SK-N-SH treated with all-trans-retinoic acid at 6 μM for 48 hours (cell line): ENCODE measurements around the gene TMEM131L.

ENCODE experiments used
- ATAC-seq: fragments of 200-7000 bp; cut with Tn5 transposase; 3 replicates; pipeline ENCODE4 v1.9.1; 2020; ENCODE audit warnings: mild to moderate bottlenecking, moderate library complexity
- ARNTL ChIP-seq: fragments of 450-650 bp; formaldehyde crosslinking; IDR thresholded peaks from 2 replicates; pipeline ENCODE4 v1.5.0; 2020; ENCODE audit warnings: low read depth, mild to moderate bottlenecking, moderate library complexity, borderline replicate concordance
- BACH2 ChIP-seq: fragments of 250-450 bp; sonication (Bioruptor Pico); IDR thresholded peaks from 2 replicates; pipeline ENCODE4 v1.9.0; 2021; ENCODE audit warnings: mild to moderate bottlenecking, borderline replicate concordance
- CSDC2 ChIP-seq: fragments of 250-450 bp; sonication (Bioruptor Pico); IDR thresholded peaks from 2 replicates; pipeline ENCODE4 v1.5.0; 2020; ENCODE audit warnings: mild to moderate bottlenecking, moderate library complexity
- ESRRG ChIP-seq: fragments of 250-450 bp; sonication (Bioruptor Pico); IDR thresholded peaks from 2 replicates; pipeline ENCODE4 v1.6.1; 2021; ENCODE audit warnings: mild to moderate bottlenecking
- GLIS3 ChIP-seq: fragments of 250-450 bp; sonication (Bioruptor Pico); IDR thresholded peaks from 2 replicates; pipeline ENCODE4 v1.5.0; 2020; ENCODE audit warnings: mild to moderate bottlenecking, moderate library complexity
- ISL1 ChIP-seq: fragments of 250-450 bp; sonication (Bioruptor Pico); IDR thresholded peaks from 2 replicates; pipeline ENCODE4 v2.1.2; 2022; ENCODE audit warnings: mild to moderate bottlenecking, moderate library complexity
- OSR1 ChIP-seq: fragments of 250-450 bp; sonication (Bioruptor Pico); IDR thresholded peaks from 2 replicates; pipeline ENCODE4 v1.8.0; 2022; ENCODE audit warnings: moderate library complexity, mild to moderate bottlenecking, inconsistent platforms
- PPARA ChIP-seq: fragments of 250-450 bp; sonication (Bioruptor Pico); IDR thresholded peaks from 2 replicates; pipeline ENCODE4 v1.5.0; 2020; ENCODE audit warnings: mild to moderate bottlenecking, borderline replicate concordance
- RARB ChIP-seq: fragments of 250-450 bp; sonication (Bioruptor Pico); IDR thresholded peaks from 2 replicates; pipeline ENCODE4 v1.8.0; 2021; ENCODE audit warnings: mild to moderate bottlenecking, moderate library complexity
- SNAI2 ChIP-seq: fragments of 250-450 bp; sonication (Bioruptor Pico); IDR thresholded peaks from 2 replicates; pipeline ENCODE4 v1.5.0; 2020; ENCODE audit warnings: mild to moderate bottlenecking, moderate library complexity
- TCF4 ChIP-seq: fragments of 250-450 bp; sonication (Bioruptor Pico); IDR thresholded peaks from 2 replicates; pipeline ENCODE4 v1.8.0; 2021; ENCODE audit warnings: mild to moderate bottlenecking, moderate library complexity, borderline replicate concordance
- TOX ChIP-seq: fragments of 250-450 bp; sonication (Bioruptor Pico); IDR thresholded peaks from 2 replicates; pipeline ENCODE4 v1.8.0; 2021; ENCODE audit warnings: mild to moderate bottlenecking, moderate library complexity, borderline replicate concordance
- TSHZ2 ChIP-seq: fragments of 250-450 bp; sonication (Bioruptor Pico); IDR thresholded peaks from 2 replicates; pipeline ENCODE4 v1.5.0; 2020; ENCODE audit warnings: mild to moderate bottlenecking, moderate library complexity
- ZFP3 ChIP-seq: fragments of 250-450 bp; sonication (Bioruptor Pico); IDR thresholded peaks from 2 replicates; pipeline ENCODE4 v1.5.0; 2020; ENCODE audit warnings: mild to moderate bottlenecking, moderate library complexity
- ZFP30 ChIP-seq: fragments of 450-650 bp; formaldehyde crosslinking; IDR thresholded peaks from 2 replicates; pipeline ENCODE4 v1.5.0; 2022; ENCODE audit warnings: mild to moderate bottlenecking, moderate library complexity
- ZNF565 ChIP-seq: fragments of 450-650 bp; formaldehyde crosslinking; conservative IDR thresholded peaks from 2 replicates; pipeline ENCODE4 v1.5.0; 2020; ENCODE audit warnings: low read depth, mild to moderate bottlenecking, moderate library complexity
- ZNF70 ChIP-seq: fragments of 450-650 bp; formaldehyde crosslinking; IDR thresholded peaks from 2 replicates; pipeline ENCODE4 v1.5.0; 2020; ENCODE audit warnings: mild to moderate bottlenecking, moderate library complexity
- ZNF8 ChIP-seq: fragments of 450-650 bp; formaldehyde crosslinking; IDR thresholded peaks from 2 replicates; pipeline ENCODE4 v1.5.0; 2020; ENCODE audit warnings: mild to moderate bottlenecking, moderate library complexity
- TF ChIP-seq, protein P1 (sequence below): fragments of 250-450 bp; sonication (Bioruptor Pico); IDR thresholded peaks from 2 replicates; pipeline ENCODE4 v1.8.0; 2021; ENCODE audit warnings: low read depth, mild to moderate bottlenecking, moderate library complexity, borderline replicate concordance
- TF ChIP-seq, protein P2 (sequence below): fragments of 250-450 bp; sonication (Bioruptor Pico); IDR thresholded peaks from 2 replicates; pipeline ENCODE4 v1.5.1; 2020; ENCODE audit warnings: low read depth, mild to moderate bottlenecking, moderate library complexity
- TF ChIP-seq, protein P3 (sequence below): fragments of 250-450 bp; sonication (Bioruptor Pico); IDR thresholded peaks from 2 replicates; pipeline ENCODE4 v1.5.1; 2021; ENCODE audit warnings: mild to moderate bottlenecking, moderate library complexity

The TMEM131L gene

GRCh38 chr4:153622778-153623240 lies 156.6 kb downstream of the TMEM131L start:
- TF ChIP-seq CSDC2 (CRISPR knock-in tag) (no peak), GLIS3 (no peak), ZNF565 (CRISPR knock-in tag) (no peak), PPARA (CRISPR knock-in tag) (no peak), ZFP3 (CRISPR knock-in tag) (no peak), ZNF70 (CRISPR knock-in tag) (no peak), BACH2 (CRISPR knock-in tag) (no peak), TCF4 (CRISPR knock-in tag) (no peak), TSHZ2 (CRISPR knock-in tag) (no peak), SNAI2 (CRISPR knock-in tag) (no peak), RARB (CRISPR knock-in tag) (no peak)
- TF ChIP-seq, protein P1, sequence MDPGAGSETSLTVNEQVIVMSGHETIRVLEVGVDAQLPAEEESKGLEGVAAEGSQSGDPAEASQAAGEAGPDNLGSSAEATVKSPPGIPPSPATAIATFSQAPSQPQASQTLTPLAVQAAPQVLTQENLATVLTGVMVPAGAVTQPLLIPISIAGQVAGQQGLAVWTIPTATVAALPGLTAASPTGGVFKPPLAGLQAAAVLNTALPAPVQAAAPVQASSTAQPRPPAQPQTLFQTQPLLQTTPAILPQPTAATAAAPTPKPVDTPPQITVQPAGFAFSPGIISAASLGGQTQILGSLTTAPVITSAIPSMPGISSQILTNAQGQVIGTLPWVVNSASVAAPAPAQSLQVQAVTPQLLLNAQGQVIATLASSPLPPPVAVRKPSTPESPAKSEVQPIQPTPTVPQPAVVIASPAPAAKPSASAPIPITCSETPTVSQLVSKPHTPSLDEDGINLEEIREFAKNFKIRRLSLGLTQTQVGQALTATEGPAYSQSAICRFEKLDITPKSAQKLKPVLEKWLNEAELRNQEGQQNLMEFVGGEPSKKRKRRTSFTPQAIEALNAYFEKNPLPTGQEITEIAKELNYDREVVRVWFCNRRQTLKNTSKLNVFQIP = no peak
- TF ChIP-seq, protein P2, sequence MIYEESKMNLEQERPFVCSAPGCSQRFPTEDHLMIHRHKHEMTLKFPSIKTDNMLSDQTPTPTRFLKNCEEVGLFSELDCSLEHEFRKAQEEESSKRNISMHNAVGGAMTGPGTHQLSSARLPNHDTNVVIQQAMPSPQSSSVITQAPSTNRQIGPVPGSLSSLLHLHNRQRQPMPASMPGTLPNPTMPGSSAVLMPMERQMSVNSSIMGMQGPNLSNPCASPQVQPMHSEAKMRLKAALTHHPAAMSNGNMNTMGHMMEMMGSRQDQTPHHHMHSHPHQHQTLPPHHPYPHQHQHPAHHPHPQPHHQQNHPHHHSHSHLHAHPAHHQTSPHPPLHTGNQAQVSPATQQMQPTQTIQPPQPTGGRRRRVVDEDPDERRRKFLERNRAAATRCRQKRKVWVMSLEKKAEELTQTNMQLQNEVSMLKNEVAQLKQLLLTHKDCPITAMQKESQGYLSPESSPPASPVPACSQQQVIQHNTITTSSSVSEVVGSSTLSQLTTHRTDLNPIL = no peak
- no peak for ATAC-seq

GRCh38 chr4:153623491-153623890 lies 157.3 kb downstream of the TMEM131L start:
- ATAC-seq = no peak

GRCh38 chr4:153628796-153629315 lies 162.7 kb downstream of the TMEM131L start:
- ATAC-seq = no peak
- no peak for TF ChIP-seq CSDC2 (CRISPR knock-in tag)
- no peak for TF ChIP-seq TSHZ2 (CRISPR knock-in tag)
- no peak for TF ChIP-seq RARB (CRISPR knock-in tag)
- no peak for TF ChIP-seq ESRRG (CRISPR knock-in tag)
- TF ChIP-seq ZFP30 (CRISPR knock-in tag) = no peak
- TF ChIP-seq, protein P1 = no peak
- TF ChIP-seq, protein P3, sequence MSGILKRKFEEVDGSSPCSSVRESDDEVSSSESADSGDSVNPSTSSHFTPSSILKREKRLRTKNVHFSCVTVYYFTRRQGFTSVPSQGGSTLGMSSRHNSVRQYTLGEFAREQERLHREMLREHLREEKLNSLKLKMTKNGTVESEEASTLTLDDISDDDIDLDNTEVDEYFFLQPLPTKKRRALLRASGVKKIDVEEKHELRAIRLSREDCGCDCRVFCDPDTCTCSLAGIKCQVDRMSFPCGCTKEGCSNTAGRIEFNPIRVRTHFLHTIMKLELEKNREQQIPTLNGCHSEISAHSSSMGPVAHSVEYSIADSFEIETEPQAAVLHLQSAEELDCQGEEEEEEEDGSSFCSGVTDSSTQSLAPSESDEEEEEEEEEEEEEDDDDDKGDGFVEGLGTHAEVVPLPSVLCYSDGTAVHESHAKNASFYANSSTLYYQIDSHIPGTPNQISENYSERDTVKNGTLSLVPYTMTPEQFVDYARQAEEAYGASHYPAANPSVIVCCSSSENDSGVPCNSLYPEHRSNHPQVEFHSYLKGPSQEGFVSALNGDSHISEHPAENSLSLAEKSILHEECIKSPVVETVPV (CRISPR knock-in tag) = no peak
- TF ChIP-seq ISL1 (CRISPR knock-in tag) = no peak
- TF ChIP-seq ZNF565 (CRISPR knock-in tag) = no peak
- TF ChIP-seq ARNTL (CRISPR knock-in tag) = no peak
- no peak for TF ChIP-seq SNAI2 (CRISPR knock-in tag)
- no peak for TF ChIP-seq TOX
- no peak for TF ChIP-seq ZNF70 (CRISPR knock-in tag)
- no peak for TF ChIP-seq OSR1 (CRISPR knock-in tag)
- TF ChIP-seq, all 23 proteins: peak for 0

More at GRCh38 chr4:153623491-153623890, 157.3 kb downstream of the TMEM131L start:
- TF ChIP-seq ZNF8 = no peak
- TF ChIP-seq TOX = no peak
- no peak for TF ChIP-seq ZFP30 (CRISPR knock-in tag)
- TF ChIP-seq, protein P3 (CRISPR knock-in tag) = no peak
- TF ChIP-seq TCF4 (CRISPR knock-in tag) = no peak
